Choroid plexus epithelial cell (primary cell): ENCODE results near the gene PGF.
A peak's percentile ranks its signal among the peaks of the same experiment; 100 is the strongest.

Source experiments
- DNase-seq: peaks from one replicate; pipeline ENCODE4 v3.0.0-alpha.2; 2010; ENCODE audit warnings: low read depth
- H3K4me3 ChIP-seq: 2 replicates; pipeline ENCODE4 v1.5.1; 2011; ENCODE audit warnings: low read depth, mild to moderate bottlenecking, control low read depth, low read length, moderate library complexity
- TF ChIP-seq, protein P1 (sequence below): conservative IDR thresholded peaks from 2 replicates; pipeline ENCODE4 v1.5.1; 2011; ENCODE audit warnings: low read depth, mild to moderate bottlenecking, control low read depth, inconsistent platforms, low read length, moderate library complexity

PGF gene

DNA sequence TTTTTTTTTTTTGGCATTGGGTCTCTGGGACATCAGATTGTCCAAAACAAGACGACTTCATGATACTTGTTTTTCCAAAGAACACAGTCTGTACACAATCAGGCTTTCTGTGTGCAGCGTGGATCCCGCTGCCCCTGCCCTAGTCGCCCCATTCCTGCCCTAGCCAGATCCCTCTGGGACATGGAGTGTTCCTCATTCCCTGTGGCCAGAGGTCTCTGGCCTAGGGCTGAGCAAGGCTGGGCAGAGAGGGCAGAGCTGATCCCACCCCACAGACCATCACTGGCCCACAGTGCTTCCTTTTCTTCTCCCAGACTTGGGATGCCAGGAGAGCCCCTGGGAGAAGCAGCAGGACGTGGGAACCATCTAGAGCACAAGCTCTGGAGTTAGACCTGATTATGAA lies 26.4 kb upstream of the PGF start:
- no peak overlapping the region for H3K4me3 ChIP-seq
- no peak for DNase-seq
- TF ChIP-seq, protein P1, sequence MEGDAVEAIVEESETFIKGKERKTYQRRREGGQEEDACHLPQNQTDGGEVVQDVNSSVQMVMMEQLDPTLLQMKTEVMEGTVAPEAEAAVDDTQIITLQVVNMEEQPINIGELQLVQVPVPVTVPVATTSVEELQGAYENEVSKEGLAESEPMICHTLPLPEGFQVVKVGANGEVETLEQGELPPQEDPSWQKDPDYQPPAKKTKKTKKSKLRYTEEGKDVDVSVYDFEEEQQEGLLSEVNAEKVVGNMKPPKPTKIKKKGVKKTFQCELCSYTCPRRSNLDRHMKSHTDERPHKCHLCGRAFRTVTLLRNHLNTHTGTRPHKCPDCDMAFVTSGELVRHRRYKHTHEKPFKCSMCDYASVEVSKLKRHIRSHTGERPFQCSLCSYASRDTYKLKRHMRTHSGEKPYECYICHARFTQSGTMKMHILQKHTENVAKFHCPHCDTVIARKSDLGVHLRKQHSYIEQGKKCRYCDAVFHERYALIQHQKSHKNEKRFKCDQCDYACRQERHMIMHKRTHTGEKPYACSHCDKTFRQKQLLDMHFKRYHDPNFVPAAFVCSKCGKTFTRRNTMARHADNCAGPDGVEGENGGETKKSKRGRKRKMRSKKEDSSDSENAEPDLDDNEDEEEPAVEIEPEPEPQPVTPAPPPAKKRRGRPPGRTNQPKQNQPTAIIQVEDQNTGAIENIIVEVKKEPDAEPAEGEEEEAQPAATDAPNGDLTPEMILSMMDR = no peak

DNA sequence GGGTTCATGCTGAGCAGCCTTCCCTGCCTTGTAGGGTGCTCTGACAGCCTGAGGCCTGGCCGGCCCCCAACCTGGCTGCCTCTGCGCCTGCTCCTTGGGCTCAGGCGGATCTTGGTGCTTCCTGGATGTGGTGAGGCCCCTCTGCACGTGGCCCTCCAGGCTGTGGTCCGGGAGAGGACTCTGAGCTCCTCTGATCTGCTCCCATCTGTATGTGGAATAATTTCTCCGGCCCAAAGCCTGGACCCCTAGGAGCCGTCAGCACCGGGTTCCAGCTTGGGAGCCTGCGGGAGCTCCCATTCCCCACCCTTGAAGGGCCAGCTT lies 26.0 kb upstream of the PGF start:
- H3K4me3 ChIP-seq = no peak overlapping the region
- TF ChIP-seq, protein P1 = no peak
- DNase-seq = peak; percentile 84

DNA sequence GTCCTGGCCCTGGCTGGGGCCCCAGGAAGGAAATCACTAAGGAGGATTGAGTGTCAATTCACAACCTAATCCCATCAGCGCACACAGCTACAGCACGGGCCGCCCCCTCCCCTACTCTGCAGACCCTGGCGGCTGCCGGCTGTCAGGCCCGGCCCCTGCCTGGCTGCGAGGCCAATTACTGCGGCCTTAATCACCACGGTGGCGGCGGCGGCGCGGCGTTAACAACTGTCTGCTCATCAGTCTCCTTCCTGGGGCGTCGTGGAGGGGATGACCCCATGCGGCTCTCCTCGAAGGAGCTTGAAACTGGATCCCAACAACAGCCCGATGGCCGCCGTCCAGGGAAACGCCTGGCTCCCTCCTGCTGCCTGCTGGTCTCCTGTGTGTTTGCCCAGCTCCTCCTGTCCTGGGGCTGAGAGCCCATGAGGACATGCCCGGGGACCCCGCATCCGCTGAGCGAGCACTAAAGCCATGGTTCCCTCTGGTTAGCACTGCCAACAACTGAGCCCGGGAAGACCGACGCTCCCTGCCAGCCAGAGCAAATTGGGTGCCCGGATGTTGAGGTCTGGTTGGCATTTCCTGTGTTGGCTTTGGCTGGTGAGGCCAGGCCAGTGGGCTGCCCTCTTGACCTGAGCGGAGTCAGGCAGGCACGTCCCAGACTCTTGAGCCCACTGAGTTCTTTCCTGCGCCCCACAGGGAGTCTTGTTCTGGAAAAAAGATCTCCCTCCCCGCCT lies 25.5 kb upstream of the PGF start:
- DNase-seq = peak; percentile 89
- TF ChIP-seq, protein P1 = peak; percentile 27
- H3K4me3 ChIP-seq = no peak overlapping the region

DNA sequence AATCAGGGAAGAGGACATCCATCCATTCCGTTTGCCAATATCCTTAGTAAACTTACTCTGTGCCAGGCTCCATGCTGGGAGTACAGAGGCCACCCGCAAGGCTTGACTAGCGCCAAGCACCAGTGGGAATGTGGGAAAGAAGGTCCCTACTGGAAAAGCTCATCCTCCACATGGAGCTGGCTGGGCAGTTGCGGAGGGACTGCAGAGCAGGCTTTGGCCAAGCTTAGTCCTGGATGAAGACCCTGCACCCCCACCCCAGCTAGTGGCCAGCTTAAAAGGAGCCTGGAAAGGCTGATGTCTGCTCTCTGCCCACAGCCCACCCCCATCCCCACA lies 25.0 kb upstream of the PGF start:
- peak; percentile 36 for DNase-seq
- TF ChIP-seq, protein P1 = no peak
- H3K4me3 ChIP-seq = no peak overlapping the region

DNA sequence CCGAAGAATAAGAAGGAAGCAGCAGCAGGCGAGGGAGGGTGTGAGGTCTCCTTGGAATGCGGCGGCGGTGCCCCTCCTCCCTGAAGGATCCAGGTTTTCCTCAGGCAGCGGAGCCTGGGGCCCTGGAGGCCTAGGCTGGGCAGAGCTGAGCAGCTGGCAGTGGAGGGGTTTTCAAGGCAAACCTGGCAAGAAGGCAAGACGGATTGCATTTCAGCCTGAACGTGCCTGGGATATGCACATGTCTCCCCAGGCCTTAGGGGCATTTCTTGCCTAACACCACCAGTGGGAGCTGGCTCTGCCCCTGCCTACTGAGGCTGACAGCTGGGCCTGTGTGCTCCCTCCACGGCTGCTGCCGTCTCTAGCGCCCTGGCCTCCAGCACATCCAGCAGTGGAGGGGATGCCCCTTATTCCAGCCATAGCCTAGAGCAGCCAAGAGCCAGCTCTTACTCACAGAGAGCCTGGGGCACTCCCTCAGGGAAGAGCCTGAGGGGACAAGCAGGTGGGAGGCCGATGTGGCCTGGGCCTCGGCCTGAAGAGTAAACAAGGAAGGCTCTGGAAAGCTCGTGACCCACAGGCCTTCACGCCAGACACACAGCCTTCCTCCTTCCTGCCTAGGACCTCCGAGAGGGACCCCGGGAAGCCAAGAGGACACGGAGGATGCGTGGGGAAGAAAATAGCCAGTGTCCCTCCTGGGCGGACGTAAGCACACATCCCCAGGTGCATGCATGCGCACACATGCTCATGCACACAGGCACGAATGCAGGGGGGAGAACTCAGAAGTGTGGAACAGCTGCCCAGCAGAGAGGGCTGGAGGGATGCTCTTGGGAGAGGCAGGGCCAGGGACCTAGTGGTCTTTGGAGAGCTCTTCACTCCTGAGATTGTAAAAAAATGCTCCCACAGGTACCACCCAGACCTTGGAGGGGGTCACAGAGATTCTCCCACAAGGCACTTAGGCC lies 24.3 kb upstream of the PGF start:
- DNase-seq = peak; percentile 57
- TF ChIP-seq, protein P1 = peak; percentile 37
- H3K4me3 ChIP-seq = no peak overlapping the region

DNA sequence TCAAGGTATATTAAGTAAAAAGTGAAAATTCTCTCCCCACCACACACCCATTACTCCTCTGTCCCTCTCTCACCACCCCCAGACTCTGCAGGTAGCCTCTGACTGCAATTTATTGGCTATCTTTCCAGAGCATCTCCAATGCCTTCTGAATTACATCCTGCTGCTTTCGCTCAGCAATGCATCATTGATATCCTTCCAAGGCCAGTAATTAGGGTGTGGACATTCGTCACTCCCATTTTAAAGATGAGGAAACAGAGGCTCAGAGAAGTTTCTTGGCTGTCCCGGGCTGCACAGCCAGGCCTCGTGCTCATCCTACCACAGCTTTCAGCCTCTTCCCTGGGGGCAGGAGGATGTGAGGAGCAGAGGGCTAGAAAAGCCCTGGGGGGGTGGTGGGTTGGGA lies 23.6 kb upstream of the PGF start:
- TF ChIP-seq, protein P1 = no peak
- H3K4me3 ChIP-seq = no peak overlapping the region
- no peak for DNase-seq

DNA sequence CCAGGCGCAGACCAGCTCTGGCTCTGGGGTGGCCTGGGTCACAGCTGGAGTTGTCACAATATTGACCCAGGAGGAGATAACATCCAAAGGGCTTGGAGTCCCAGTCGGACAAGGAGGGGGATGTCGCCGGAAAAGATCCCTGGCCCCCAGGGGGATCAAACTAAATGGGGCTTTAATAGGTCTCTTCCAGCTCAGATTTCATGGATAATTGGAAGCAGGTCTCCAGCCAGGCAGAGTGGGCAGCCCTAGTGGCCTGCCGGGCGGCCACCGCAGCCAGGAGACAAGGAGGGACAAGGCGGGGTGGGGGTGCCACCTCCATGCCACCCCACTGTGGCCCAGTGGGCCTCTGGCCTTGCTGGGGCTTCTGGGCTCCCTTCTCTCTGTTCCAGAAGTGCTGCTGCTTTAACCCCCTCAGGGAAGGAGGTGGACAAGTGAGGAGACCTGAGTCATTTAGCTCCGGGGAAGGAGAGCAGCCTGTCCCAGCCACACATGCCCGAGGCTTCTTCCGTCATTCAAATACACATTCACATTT lies 23.1 kb upstream of the PGF start:
- DNase-seq = no peak
- TF ChIP-seq, protein P1 = no peak
- no peak overlapping the region for H3K4me3 ChIP-seq
